ENCODE data around the gene ZCWPW2. TPM values are rescaled to one million over a fixed set of nuclear protein-coding genes. Genes with fewer than 3 reads are reported as not detected.

The ZCWPW2 gene
- total RNA-seq, 4 donors from 2014 or later: 0.55 to 1.6 (median 1.3) TPM; not detected in 1

DNA sequence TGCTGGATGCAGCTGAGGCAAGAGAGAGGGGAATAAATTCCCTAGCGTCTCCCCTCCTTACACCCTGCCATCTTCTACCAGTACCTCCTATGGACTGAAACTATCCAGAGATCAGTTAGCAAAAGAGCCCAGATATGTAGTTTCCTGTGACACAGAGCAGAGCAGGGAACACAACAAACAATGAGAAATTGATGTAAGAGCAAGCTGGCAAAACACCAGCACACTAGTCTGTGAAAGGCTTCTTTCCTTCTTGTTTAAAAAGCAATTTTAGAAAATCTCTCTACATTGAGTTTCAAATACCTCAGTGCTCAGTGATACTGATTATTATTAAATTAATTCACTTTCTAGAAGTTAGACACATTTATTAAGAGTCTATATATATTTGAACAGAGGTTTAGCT, 215.7 kb downstream of the ZCWPW2 start:
- H3K4me1 ChIP-seq: no peaks in the 10 kb centered on the region
- TF ChIP-seq POLR2A (IDR thresholded peaks at IDR 0.05): no peak
- TF ChIP-seq, protein P1, sequence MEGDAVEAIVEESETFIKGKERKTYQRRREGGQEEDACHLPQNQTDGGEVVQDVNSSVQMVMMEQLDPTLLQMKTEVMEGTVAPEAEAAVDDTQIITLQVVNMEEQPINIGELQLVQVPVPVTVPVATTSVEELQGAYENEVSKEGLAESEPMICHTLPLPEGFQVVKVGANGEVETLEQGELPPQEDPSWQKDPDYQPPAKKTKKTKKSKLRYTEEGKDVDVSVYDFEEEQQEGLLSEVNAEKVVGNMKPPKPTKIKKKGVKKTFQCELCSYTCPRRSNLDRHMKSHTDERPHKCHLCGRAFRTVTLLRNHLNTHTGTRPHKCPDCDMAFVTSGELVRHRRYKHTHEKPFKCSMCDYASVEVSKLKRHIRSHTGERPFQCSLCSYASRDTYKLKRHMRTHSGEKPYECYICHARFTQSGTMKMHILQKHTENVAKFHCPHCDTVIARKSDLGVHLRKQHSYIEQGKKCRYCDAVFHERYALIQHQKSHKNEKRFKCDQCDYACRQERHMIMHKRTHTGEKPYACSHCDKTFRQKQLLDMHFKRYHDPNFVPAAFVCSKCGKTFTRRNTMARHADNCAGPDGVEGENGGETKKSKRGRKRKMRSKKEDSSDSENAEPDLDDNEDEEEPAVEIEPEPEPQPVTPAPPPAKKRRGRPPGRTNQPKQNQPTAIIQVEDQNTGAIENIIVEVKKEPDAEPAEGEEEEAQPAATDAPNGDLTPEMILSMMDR (IDR thresholded peaks at IDR 0.05 in 4 of 5, conservative IDR thresholded peaks at IDR 0.05 in 1 of 5): no peak
- no peaks in the 10 kb centered on the region for H3K36me3 ChIP-seq
- H3K27me3 ChIP-seq: no peaks in the 10 kb centered on the region
- H3K27ac ChIP-seq: no peak overlapping the region
- ATAC-seq (no peak), DNase-seq (no peak)
- intact Hi-C loops (cut with DNase I; ENCODE audit: low total_unique reads) (no loop called here), in situ Hi-C loops (cut with MboI; ENCODE audit: low sequenced_read_pairs in 4 of 4) (no loop called here)
- H3K4me3 ChIP-seq: no peak overlapping the region
- H3K9me3 ChIP-seq: no peaks in the 10 kb centered on the region

DNA sequence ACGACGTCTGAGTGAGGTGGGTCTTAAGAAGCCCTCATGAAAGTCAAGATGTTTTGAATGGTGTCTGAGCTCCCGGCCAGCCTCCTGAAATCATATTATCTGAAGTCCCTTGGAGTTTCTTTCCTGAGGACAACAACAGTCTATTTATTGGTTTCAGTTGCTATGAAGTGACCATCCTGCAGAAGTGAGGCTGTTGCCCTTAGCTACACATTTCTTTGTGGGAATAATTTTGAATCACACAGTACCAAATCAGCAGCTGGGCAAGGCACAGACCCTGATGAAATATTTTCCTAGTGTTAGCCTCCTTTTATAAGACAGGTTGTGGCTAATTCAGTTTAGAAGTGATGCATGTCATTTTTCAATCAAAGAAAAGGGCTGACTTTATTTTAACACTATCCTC, 220.8 kb downstream of the ZCWPW2 start:
- H3K36me3 ChIP-seq: no peaks in the 10 kb centered on the region
- ATAC-seq: no peak
- no peak overlapping the region for H3K27ac ChIP-seq
- intact Hi-C loops (cut with DNase I; ENCODE audit: low total_unique reads) (no loop called here), in situ Hi-C loops (cut with MboI; ENCODE audit: low sequenced_read_pairs in 4 of 4) (no loop called here)
- TF ChIP-seq, protein P1 (IDR thresholded peaks at IDR 0.05 in 4 of 5, conservative IDR thresholded peaks at IDR 0.05 in 1 of 5): no peak
- TF ChIP-seq POLR2A (IDR thresholded peaks at IDR 0.05): no peak
- peaks cover 0 to under 1% of the 10 kb centered on the region in 2 donors for H3K4me1 ChIP-seq
- no peak for DNase-seq
- H3K9me3 ChIP-seq: no peaks in the 10 kb centered on the region
- H3K4me3 ChIP-seq: no peak overlapping the region
- no peaks in the 10 kb centered on the region for H3K27me3 ChIP-seq

DNA sequence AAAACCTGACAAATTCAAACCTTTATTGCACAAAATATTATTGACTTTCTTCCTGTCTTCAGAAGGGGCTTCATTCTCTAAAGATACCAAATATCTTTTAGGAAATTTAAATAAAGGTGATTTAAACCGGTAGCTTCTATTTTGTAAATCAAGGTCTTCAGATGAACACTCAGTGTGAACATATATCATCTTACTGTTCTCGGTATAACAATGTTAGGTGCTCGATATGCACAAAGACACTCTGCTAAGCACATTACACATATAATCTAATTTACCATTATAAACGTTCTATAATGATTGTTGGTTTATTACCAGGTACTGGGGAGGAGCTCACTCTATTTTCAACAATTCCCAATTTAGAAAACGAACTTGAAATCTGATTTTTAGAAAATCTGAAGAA, 225.5 kb downstream of the ZCWPW2 start:
- intact Hi-C loops (cut with DNase I; ENCODE audit: low total_unique reads) (loop anchor here (10.0 kb wide), 1 partner anchor 171 kb away; no protein-coding TSS in a partner anchor), in situ Hi-C loops (cut with MboI; ENCODE audit: low sequenced_read_pairs in 4 of 4) (no loop called here)
- H3K36me3 ChIP-seq: no peaks in the 10 kb centered on the region
- no peak overlapping the region for H3K4me3 ChIP-seq
- DNase-seq: no peak
- no peak for ATAC-seq
- H3K27me3 ChIP-seq: no peaks in the 10 kb centered on the region
- no peak overlapping the region for H3K27ac ChIP-seq
- H3K9me3 ChIP-seq: no peaks in the 10 kb centered on the region
- H3K4me1 ChIP-seq: peaks cover 5 to 9% of the 10 kb centered on the region in 2 donors
- TF ChIP-seq, protein P1 (IDR thresholded peaks at IDR 0.05 in 4 of 5, conservative IDR thresholded peaks at IDR 0.05 in 1 of 5): no peak
- TF ChIP-seq POLR2A (IDR thresholded peaks at IDR 0.05): no peak

DNA sequence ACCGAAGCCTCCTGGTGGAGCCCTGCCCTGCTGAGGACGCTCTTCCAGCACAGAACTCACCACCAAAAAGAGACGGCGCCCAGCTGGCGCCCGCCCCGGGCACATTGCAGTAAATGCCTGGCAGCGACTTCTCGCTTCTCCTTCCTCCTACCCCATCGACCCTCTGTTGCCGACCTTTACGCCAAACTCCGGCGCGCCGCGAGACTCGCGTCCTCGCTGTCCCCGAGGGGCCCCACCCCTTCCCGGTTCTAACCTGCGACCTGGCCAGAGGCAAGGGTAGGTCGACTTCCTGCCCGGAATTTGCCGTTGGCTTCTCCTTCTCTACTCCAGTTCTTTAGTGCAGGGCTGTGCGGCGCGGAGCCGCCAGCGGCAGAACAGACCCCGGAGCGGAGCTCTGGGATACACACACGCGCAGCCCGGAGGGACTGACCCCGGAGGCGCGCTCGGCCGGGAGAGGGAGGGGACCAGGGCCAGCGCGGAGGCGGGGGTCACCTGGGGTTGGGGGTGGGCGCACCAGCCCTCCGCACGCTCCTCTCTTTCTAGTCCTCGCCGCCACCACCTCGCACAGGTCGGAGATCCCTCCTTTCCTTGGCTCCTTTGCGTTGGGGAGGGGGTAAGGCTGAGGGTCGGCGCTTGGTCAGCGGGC, 226.7 kb downstream of the ZCWPW2 start:
- no peaks in the 10 kb centered on the region for H3K27me3 ChIP-seq
- peaks cover 5 to 9% of the 10 kb centered on the region in 2 donors for H3K4me1 ChIP-seq
- peak overlapping the region; percentile 64 to 81 (median 72) for H3K27ac ChIP-seq
- TF ChIP-seq, protein P1 (IDR thresholded peaks at IDR 0.05 in 4 of 5, conservative IDR thresholded peaks at IDR 0.05 in 1 of 5): peak in 1 of 5 experiments; percentile 17
- no peak for TF ChIP-seq POLR2A (IDR thresholded peaks at IDR 0.05)
- in situ Hi-C loops (cut with MboI; ENCODE audit: low sequenced_read_pairs in 4 of 4): no loop called here
- no peaks in the 10 kb centered on the region for H3K9me3 ChIP-seq
- ATAC-seq: peak; percentile 44 to 48
- H3K36me3 ChIP-seq: no peaks in the 10 kb centered on the region
- DNase-seq: peak; percentile 4 to 28
- H3K4me3 ChIP-seq: peak overlapping the region; percentile 70 to 84 (median 76)
- intact Hi-C loops (cut with DNase I; ENCODE audit: low total_unique reads): loop anchor here (10.0 kb wide), 1 partner anchor 170 kb away; no protein-coding TSS in a partner anchor

Other genes with a start within 250 kb of the ZCWPW2 start
- 10 to 100 TPM in 3 of 4 donors, 1 to 10 TPM in 1; 2.7 to 27.6 (median 18.4) TPM for gene CMC1, start 107.1 kb upstream of the ZCWPW2 start, total RNA-seq
- 10 to 100 TPM; 27.6 to 90.9 (median 59.2) TPM for gene AZI2, start 103 bp downstream of the ZCWPW2 start, total RNA-seq